NCI-H2107 treated with DMSO at 0.1 percent for 48 hours (cell line): Measurements from ENCODE around the gene AGAP3.
"Not testable (repeated sequence)": the region's sequence is repeated elsewhere in the genome, so short reads cannot be mapped to it uniquely, and the experiment has no call there.

Experiments used
- DNase-seq: peaks from one replicate; lab custom pipeline; 2025; ENCODE audit not compliant: unreplicated experiment; lab: John Stamatoyannopoulos, UW

AGAP3 gene

DNA sequence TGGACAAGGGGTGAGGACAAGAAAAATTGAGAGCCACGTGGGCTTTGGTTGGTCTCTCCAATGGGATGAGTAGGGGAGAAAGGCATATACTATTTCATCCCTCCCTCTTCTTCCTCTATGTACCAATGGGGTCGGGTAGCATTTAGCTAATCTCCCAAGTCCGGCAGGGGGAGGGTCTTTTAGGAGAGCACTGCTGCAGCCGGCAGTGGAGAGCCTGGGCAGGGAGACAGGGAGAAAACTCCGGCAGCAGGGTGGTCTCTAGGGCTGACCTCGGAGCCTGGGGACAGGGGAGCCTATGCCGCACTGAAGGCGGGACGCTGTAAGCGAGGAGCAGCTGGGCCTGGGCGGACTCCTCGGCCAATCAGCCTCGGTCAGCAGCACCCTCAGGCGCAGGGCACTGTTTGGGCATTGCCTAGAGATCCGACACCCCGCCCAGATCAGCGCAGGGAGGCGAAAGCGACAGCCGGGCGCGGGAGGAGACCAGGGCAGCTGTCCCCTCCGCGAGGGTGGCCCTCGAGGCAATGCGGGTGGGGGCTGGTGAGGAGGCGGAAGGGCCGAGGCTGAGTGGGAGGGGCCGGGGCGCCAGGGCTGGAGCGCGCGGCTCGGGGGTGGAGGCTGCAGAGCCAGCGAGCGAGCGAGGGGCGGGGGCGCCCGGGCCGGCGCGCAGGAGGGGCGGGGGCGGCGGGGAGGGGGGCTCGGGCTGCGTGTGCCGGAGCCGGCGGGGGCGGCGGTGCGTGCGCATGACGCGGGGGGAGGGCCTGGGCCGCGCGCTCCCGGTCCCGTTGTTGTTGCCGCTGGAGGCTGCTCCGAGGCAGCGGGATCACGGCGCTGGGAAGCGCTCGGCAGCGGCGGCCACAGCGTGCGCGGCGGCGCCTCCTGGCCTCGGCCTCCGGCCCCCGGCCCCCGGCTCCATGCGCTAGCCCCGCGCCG is at the start of gene AGAP3:
TSS of gene AGAP3 (plus strand) at position 785 of the 930 bp plus-strand sequence. CDS start 267 bp downstream, outside the sequence.
- DNase-seq, result peak; percentile 37

DNA sequence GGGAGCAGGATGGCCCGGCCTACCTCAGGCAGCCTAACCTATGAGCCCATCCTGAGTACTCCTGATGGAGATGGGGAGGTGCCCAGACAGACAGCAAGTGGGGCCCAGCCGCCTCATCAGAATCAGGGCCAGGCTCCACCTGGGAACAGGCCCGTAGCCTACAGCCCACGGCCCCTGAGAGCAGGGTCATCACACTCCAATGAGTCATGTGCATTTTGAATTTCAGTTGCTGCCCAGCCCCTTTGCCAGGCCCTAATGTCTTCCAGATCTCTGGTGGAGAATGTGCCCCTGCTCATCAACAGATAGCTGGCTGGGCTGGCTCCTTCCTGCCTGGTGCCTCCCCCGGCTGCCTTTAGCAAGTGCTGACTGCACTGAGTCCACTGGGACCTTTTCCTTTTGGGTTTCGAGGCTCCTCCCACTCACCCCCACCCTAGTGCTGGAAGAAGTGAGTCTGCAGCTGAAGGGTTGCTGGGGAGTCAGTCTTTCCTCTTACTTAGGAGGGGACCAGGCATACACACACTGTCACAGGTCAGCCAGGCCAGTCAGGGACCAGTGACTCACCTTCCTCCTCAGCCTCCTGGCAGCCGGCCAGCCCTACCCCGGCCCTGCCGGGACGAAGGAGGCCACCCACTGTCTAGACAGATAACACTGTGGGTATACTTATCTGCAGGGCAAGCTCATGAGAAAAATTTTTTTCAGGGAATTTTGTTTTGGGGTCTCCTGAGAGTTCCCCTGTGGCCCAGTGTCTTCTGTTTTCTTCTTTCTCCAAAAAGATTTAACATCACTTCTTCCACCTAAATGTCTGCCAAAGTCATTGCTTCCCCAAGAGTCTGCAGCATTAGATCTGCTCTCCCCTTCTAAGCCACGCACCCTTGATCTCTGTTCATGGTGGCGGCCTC is 47.1 kb upstream of the AGAP3 start:
- DNase-seq, result no peak

DNA sequence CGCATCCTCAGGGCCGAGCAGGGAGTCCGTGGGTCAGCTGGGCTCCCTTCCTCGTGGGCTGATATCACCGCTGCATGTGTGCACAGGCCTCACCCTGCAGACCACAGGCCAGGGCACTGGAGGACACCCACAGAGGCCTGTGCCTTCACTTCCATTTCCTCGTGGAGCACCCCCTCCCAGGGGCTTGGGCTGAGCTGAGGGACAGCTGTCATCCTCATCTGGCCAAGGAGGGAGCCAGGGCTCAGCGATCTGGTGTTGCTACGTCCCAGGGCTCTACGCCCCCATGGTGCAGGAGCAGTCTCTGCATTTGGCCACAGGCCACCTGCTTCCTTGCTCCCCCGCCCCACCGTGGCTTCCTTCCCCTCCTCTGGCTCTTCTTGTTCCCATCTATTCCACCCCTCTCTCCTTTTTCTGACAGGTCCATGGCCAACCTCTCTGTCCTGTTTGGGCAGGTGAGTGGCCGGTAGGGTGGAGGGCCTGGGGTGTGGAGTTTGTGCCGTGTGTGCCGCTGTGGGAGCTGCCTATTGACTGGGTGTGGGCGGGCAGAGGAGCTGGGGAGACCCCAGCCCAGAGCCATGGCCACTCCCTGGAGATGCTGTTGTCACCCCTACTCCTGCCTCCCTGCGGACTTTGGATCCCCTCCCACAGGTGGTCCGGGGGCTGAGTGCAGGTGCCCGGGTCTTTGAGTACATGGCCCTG is 46.3 kb upstream of the AGAP3 start:
- no peak for DNase-seq

DNA sequence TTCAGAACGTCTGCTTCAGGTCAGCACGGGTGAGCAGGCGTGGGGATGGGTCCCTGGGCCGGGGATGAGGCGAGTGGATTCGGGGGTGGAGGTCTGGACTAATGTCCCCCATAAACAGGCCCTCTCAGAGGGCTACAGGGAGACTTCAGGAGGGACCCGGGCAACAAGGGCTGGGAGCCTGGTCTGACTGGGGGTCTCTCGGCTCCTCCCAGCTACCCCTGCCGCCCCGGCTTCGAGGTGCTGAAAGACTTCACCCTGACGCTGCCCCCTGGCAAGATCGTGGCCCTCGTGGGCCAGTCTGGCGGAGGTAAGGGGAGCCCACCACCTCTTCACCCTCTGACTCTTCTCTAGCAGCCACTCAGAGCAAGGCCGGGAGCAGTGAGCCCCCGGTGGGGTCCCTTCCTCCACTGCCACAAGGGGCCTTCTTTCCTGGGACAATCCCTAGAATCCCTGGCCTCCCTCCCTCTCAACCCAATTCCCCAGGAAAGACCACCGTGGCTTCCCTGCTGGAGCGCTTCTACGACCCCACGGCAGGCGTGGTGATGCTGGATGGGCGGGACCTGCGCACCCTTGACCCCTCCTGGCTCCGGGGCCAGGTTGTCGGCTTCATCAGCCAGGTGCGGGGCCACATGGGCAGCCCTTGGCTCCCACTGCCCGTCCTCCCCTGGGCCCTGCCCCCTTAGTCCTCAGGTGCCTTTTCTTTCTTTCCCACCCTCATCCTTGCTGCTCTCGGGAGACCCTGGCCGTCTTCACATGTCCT is 45.5 kb upstream of the AGAP3 start:
- no peak for DNase-seq

DNA sequence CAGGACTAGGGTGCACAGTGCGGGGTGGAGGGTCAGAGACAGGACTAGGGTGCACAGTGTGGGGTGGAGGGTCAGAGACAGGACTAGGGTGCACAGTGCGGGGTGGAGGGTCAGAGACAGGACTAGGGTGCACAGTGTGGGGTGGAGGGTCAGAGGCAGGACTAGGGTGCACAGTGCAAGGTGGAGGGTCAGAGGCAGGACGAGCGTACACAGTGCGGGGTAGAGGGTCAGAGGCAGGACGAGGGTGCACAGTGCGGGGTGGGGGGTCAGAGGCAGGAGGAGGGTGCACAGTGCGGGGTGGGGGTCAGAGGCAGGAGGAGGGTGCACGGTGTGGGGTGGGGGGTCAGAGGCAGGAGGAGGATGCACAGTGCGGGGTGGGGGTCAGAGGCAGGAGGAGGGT is 42.8 kb upstream of the AGAP3 start:
- DNase-seq, result not testable (repeated sequence)

DNA sequence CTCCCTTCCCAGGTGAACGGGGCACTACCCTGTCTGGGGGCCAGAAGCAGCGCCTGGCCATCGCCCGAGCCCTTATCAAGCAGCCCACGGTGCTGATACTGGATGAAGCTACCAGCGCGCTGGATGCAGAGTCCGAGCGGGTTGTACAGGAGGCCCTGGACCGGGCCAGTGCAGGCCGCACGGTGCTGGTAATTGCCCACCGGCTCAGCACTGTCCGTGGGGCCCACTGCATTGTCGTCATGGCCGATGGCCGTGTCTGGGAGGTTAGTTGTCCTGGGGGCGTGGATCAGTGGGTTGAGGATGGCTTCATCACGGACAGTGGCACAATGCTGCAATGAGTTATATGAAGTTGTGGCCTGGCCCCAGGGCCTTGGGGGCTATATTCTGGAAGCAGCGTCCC is 42.3 kb upstream of the AGAP3 start:
- no peak for DNase-seq

DNA sequence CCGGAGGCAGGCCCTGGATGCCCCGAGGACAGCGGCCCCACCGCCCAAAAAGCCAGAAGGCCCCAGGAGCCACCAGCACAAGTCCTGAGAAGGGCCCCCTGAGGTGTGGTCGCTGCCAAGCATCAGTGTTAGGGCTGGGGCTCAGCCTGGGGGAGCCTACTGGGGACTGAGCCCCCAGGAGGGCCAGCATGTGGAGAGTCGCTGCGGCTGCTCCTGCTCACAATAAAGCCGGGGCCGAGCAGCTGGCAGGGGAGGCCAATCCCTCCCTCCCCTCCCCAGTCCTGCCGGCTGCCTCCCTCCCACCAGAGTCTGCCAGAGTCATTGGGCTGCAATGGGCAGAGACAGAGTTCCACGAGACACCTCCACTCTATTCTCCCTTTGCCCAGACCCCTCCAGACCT is 41.0 kb upstream of the AGAP3 start:
- DNase-seq, result no peak

DNA sequence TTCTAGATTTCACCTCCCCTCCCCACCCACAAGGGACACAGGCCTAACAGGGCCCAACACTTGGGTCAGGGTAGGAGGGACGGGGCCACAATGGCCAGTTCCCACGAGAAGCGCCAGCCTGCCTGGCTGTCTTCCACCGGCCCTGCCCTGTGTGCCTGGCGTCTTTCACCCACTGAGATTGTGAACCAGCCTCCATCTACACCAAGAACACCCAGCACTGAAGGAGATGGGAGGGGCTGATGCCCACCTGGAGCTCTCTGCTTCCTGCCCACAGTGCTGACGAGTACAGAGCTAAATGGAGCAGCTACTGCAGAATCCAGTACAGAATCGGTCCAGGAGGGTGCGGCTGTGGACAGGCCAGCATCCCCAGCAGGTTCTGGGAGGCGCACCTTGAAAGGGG is 40.3 kb upstream of the AGAP3 start:
- DNase-seq, result no peak

DNA sequence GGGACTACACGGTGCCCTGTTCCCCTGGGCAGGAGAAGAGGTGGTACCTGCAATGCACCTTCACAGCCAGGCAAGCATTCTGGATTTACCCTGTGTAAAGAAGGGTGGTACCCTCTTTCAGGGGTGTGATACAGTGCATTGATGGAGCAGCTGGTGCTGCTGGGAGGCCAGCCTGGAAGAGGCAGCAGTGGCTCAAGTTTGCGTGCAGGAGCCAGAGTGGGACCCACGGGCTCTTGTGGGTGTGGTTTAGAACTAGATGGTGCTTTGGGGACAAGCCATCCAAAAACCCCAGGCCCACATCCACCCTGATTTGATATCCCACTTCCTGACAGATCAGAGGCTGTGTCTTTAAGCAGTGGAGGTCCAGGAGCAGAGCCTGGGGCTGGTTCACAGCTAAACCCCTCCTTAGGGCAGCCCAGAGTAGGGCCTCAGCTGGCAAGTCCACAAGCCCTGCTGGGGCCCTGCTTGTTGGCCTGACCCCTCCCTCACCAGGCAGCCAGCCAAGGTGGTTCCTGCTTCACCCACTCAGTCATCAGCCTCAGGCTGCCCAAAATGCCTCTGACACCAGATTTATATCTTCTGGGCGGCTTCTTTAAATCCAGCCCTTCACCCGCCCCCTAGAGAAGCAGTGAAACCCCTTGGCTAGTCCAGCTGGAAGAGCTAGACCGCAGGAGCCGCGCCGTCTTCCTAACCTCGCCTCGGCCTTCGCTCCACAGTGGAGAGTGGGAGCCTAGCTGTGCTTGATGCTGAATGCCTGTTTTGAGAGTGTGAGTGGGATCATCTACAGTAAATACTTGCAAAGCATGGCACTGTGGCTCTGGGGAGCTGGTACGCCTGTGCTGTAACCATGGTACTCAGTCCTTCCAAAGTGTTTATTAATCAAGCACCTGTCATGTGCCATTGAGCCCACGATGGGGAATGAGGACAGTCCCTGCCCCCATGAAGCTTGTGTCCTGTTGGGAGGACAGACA is 39.4 kb upstream of the AGAP3 start:
- DNase-seq, result no peak

DNA sequence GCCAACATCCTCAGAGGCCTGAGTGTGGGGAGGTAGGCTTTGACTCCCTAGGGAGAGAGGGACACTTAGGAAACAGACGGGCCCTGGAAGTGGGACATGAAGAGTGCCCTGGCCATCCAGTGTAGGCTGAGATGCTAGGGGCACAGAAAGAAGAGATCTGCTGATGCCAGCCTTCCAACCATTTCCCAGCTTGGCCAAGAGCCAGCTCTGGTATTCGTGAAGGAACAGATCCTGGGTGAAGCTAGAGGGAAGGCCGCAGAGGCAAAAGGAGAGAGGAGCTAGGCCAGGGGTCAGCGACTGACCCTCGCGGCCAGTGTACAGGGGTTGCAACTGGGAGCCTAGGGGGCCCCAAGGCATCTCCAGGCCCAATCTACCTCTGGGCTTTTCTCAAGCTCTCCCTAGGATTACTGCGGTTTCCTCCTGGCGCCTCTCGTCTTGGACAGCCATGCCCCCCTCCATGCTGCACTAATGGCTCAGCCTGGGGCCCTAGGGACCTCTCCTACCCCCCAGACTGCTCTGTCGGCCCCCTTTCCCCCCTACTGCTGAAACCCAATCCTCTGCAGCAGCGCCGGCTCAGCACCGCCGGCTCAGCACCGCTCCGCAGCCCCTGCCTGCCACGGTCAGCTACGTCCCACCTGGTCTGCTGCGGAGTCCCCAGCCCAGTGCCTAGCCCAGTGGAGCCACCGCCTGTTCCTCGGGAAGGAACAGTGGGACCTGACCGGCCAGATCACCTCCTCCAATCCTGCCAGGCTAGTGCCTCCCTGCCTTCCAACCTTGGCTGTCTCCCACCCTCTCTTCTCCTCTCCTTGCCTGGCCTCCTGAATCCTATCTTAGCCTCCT is 38.1 kb upstream of the AGAP3 start, which contains the start of gene ASIC3:
TSS of gene ASIC3 (plus strand) at position 556 of the 840 bp plus-strand sequence. CDS start 355 bp downstream, outside the sequence.
- peak; percentile 30 for DNase-seq

DNA sequence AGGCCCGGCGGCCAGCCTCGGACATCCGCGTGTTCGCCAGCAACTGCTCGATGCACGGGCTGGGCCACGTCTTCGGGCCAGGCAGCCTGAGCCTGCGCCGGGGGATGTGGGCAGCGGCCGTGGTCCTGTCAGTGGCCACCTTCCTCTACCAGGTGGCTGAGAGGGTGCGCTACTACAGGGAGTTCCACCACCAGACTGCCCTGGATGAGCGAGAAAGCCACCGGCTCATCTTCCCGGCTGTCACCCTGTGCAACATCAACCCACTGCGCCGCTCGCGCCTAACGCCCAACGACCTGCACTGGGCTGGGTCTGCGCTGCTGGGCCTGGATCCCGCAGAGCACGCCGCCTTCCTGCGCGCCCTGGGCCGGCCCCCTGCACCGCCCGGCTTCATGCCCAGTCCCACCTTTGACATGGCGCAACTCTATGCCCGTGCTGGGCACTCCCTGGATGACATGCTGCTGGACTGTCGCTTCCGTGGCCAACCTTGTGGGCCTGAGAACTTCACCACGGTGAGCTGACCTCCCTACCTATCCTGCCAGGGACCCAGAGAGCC is 37.3 kb upstream of the AGAP3 start:
- no peak for DNase-seq

DNA sequence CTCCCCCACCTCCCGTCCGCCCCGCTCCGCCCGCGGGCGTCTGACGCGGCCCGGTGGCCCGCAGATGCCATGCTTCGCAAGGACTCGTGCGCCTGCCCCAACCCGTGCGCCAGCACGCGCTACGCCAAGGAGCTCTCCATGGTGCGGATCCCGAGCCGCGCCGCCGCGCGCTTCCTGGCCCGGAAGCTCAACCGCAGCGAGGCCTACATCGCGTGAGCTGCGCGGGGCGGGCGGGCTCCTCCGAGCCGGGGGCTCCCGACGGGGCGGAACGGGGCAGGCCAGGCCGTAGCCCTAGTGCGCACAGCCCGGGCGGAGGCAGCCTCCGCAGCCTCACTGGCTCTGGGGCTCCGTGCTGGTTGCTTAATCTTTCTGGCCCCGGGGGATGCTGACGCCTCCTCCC is 35.2 kb upstream of the AGAP3 start:
- no peak for DNase-seq

DNA sequence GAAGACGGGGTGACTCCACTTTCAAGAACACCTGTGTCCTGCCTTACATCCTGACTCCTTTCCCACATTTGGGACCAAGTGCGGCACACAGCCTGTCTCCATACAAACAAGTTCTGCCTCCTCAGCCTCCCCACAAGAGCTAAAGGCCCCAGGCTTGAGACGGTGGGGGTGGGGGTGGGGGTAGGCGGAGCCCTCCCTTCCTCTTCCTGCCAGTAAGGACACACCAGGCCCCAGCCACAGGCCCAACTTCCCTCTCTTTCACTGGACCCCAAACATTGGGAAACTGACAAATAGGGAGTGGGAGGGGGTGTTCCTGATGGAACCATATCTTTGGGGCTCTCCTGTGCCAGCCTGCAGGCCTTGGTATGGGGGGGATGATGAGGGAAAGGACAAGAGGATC is 33.2 kb upstream of the AGAP3 start:
- DNase-seq, result no peak

DNA sequence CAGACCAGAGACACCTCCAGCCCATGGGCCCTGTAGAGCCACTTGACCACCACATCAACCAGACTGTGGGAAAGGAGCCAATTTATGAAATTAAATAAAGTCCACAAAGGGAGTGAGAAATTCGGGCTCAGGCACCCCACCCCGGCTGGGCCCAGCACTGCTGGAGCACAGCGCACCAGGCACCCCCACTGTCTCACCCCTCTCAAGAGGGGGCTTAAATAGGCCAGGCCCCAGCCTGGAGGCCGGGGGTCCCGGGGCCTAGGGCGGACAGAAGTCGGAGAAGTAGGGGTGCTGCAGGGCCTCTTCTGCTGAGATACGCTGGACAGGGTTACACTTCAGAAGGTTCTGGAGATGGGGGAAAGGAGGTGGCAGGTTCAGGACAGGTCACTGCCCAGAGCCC is 32.5 kb upstream of the AGAP3 start:
- DNase-seq, result no peak

DNA sequence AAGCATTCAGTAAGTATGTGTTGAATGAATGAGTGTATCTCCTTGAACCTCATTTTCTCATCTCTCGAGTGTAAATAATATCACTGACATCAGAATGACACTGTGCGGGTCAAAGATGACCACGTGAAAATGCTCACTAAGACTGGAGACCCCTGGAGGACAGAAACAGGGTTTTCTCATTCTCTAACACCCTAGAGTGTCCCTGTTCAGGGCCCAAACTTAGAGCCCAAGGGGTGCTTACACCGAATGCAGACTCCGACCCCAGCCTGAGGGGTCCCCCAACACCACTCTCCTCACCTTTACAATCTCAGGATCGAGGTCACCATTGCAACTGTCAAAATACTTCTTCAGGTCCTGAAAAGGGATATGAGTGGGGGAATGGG is 30.0 kb upstream of the AGAP3 start:
- no peak for DNase-seq

DNA sequence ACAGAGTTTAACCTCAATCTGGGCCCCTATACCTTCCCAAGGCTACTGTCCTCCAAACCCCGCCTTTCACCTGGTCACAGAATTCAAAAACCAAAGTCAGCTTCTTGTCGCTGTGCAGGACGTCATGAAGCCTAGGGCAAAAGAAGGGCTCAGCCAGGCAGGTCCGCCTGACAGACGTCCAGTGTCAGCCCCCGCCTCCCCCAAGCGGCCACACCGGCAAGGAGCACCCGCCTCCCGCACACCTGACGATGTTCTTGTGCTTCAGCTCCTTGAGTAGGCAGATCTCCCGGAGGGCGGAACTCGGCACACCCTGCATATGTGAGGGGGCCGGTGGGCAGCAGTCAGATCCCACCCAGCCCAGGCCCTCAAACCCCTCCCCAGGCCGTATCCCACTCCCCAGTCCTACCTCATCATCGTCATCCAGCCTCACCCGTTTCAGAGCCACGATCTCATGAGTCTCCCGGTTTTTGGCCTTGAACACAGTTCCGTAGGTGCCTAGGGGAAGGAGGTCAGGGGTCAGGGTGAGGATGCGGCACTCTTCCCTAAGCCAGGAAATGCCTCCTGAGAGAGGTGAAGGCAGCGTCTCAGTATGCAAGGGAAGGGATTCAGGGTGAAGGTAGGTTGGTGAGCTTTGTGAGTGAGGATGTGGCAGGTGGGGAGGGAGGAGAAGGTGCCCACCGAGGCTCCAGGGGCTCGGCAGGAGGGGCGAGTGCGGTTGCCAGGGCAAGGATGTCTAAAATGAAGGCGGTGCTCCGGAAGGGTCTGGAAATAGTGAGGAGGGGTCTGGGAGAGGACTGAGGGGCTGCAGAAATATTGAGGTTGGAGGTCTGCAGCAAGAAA is 29.4 kb upstream of the AGAP3 start:
- DNase-seq, result no peak

DNA sequence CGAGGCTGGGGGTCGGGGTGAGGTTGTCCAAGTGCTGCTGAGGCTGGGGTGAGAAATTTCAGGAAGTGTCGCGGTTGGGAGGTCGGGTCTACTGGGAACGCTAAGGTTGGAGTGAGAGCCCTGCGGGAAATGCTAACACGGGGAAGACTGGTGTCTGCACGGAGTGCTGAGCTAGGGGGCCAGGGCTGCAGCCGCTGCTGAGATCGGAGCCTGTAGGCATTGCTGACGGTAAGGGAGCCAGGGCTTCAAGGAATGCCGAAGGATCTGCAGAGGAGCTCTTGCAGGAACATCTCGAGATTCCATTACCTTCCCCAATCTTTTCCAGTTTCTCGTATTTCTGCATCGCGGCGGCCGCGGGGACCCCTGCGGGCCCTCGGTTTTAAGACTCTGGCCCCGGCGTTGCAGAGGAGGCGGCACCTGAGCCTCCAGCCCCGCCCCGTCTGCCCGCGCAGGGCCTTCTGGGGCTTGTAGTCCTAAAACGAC is 28.7 kb upstream of the AGAP3 start, which contains the start of gene CDK5:
TSS of gene CDK5 (minus strand) at position 392 of the 483 bp plus-strand sequence. CDS start at position 343, 49 bp downstream.
- DNase-seq, result no peak
